Right lobe of liver (tissue), 6 donors: ENCODE measurements around the gene EVPLL. TPM values are rescaled to one million over a fixed set of nuclear protein-coding genes. Genes with fewer than 3 reads are reported as not detected.
"Not testable (repeated sequence)": the region's sequence is repeated elsewhere in the genome, so short reads cannot be mapped to it uniquely, and the experiment has no call there.

ENCODE experiments used
- ATAC-seq, 4 donors: fragments of 200-7000 bp; cut with Tn5 transposase; one replicate each; pipeline ENCODE4 v1.9.1; 2020; ENCODE audit warnings: mild to moderate bottlenecking in 4 of 4, moderate library complexity in 4 of 4
- DNase-seq, 3 donors: peaks; one replicate each; pipeline ENCODE4 v3.0.0-alpha.2; 2020
- H3K27ac ChIP-seq, 3 donors: fragments of 200-600 bp; one replicate each; pipeline ENCODE4 v1.8.0; 2022
- H3K27me3 ChIP-seq, 2 donors: fragments of 200-600 bp; one replicate each; pipeline ENCODE4 v1.8.0; 2022
- H3K36me3 ChIP-seq, 4 donors: fragments of 200-600 bp; sonication (generic) in 1 of 4; one replicate each; pipeline versions ENCODE4 v1.5.1 to v1.8.0; 2017 to 2022; ENCODE audit warnings: control low read depth in 1 of 4
- H3K4me1 ChIP-seq, 4 donors: fragments of 200-600 bp; sonication (generic) in 1 of 4; one replicate each; pipeline versions ENCODE4 v1.5.1 to v1.8.0; 2017 to 2022; ENCODE audit warnings: control low read depth in 1 of 4
- H3K4me3 ChIP-seq, 3 donors: fragments of 200-600 bp; one replicate each; pipeline ENCODE4 v1.8.0; 2022
- H3K9me3 ChIP-seq, 4 donors: fragments of 200-600 bp; sonication (generic) in 1 of 4; one replicate each; pipeline versions ENCODE4 v1.5.1 to v1.8.0; 2017 to 2022; ENCODE audit warnings: control low read depth in 1 of 4
- WGBS: methylation state at CpG from one replicate; pipeline ENCODE4 v1.1.6; 2018; ENCODE audit warnings: low coverage, low lambda C conversion rate; ENCODE audit not compliant: insufficient coverage; ENCODE audit errors: missing lambda C conversion rate; 5-methylcytosine and 5-hydroxymethylcytosine counted together
- intact Hi-C, 2 donors: fragments of 100-400 bp; cut with DNase I; formaldehyde crosslinking; loops; one replicate each; pipeline versions ENCODE4 v1.11.2 to v1.14.1; 2022
- microRNA-seq, 2 donors: library from miRNA; unstranded; fragments of <30 nt; microRNA quantifications; one replicate each; pipeline ENCODE4, GENCODE V29; 2019 to 2020
- small RNA-seq, 2 experiments: library from RNA; depleted of rRNA; stranded (forward); fragments of <200 nt; gene quantifications; one replicate each; pipeline ENCODE3, GENCODE V24; 2016
- total RNA-seq, 6 experiments: library from RNA; depleted of rRNA in 2 of 6; stranded (reverse); fragments of >200 nt in 2 of 6; fragmentation: NEBNext Ultra II Directional in 3 of 6; extraction: Animal tissue kit (Norgen Biotek cat#: 25700) in 3 of 6; gene quantifications; one replicate each; pipeline versions ENCODE4 v1.1.0 to v1.2.4, GENCODE V29; 2016 to 2023
- donor health status: DM: no; HTN: yes; CAD: no.
- donor health status: DM: no; HTN: no; CAD: no.
- donor health status: DM: no; HTN: no; CAD: no.
- donor health status: DM: no; HTN: yes; CAD: no.
- donor health status: DM: no; HTN: yes; CAD: no.

EVPLL gene
- total RNA-seq, 6 experiments from 2014 or later, result 0.46 to 1.6 (median 1.0) TPM

DNA sequence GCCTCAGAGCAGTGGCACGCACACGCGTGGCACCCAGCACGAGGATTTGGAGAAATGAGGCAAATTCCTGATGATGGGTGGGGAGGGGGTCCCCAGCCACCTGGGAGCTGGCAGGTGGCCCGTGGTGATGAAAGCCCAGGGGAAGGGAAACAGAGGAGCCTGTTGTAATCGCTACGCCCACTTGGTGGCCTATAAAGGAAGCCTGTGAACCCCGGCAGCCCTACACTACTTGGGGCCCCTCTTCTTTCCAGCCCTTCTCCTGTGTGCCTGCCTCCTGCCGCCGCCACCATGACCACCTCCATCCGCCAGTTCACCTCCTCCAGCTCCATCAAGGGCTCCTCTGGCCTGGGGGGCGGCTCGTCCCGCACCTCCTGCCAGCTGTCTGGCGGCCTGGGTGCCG lies 49.1 kb downstream of the EVPLL start:
- H3K36me3 ChIP-seq, H3K4me3 ChIP-seq, intact Hi-C loops, H3K9me3 ChIP-seq, H3K27ac ChIP-seq, ATAC-seq, H3K27me3 ChIP-seq, H3K4me1 ChIP-seq, DNase-seq: not testable (repeated sequence)
- WGBS, result no CpG with 5 or more reads among the region's 16 CpGs

DNA sequence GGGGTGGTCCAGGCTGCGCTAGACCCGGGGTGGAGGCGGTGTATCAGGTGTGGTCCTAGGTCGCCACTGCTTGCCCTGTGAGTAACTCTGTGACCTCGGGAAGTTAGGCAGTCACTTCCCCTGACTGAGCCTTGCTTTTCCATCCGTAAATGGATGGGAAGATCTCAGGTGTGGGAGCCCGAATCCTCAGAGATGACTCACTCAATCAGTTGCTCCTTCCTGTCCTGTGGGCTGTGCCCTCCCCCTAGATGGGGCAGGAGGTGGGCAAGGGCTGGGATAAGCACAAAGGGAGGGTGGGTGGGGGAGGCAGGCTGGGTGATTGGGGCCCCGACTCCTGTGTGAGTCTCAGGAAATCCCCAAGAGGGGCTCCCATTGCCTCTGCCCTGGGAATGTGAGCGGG lies 54.6 kb downstream of the EVPLL start:
- ATAC-seq, DNase-seq, H3K4me3 ChIP-seq, H3K4me1 ChIP-seq, H3K27me3 ChIP-seq, H3K36me3 ChIP-seq, intact Hi-C loops, H3K9me3 ChIP-seq, H3K27ac ChIP-seq: not testable (repeated sequence)
- WGBS, result no CpG with 5 or more reads among the region's 9 CpGs

Small RNAs within 50 kb of the gene (microRNA-seq; reads per million reads assigned to microRNA genes)
- gene MIR6778, result 0 to 0.64 reads per million in 2 donors

Small RNAs within 50 kb of the gene (small RNA-seq; reads per million reads assigned to genes)
- 0 reads per million in 2 experiments for gene AL353997.5
- gene YWHAEP2, result 0 reads per million in 2 experiments

Other genes starting within 250 kb of the EVPLL start
- gene ALKBH5, start 193.9 kb upstream of the EVPLL start, total RNA-seq, result 10 to 100 TPM; 57.5 to 71.8 (median 66.1) TPM
- 1 to 10 TPM; 2.0 to 8.6 (median 2.8) TPM for gene LLGL1, start 152.1 kb upstream of the EVPLL start, total RNA-seq
- gene FLII, start 119.0 kb upstream of the EVPLL start, total RNA-seq, result 100 to 1,000 TPM in 4 of 6 experiments, 10 to 100 TPM in 2; 89.0 to 171 (median 116) TPM
- gene MIEF2, start 117.1 kb upstream of the EVPLL start, total RNA-seq, result 10 to 100 TPM in 1 of 6 experiments, 1 to 10 TPM in 5; 5.9 to 10.6 (median 7.1) TPM
- 10 to 100 TPM; 13.7 to 29.9 (median 20.7) TPM for gene TOP3A, start 62.8 kb upstream of the EVPLL start, total RNA-seq
- 1 to 10 TPM; 4.2 to 7.9 (median 6.4) TPM for gene SMCR8, start 62.5 kb upstream of the EVPLL start, total RNA-seq
- 100 to 1,000 TPM; 208 to 457 (median 284) TPM for gene SHMT1, start 14.2 kb upstream of the EVPLL start, total RNA-seq
- gene LGALS9C, start 99.0 kb downstream of the EVPLL start, total RNA-seq, result 1 to 10 TPM in 1 of 6 experiments, under 1 TPM in 5; 0.16 to 1.6 (median 0.48) TPM